ENCODE data around the gene HOXA3. TPM values are rescaled to one million over a fixed set of nuclear protein-coding genes. Genes with fewer than 3 reads are reported as not detected.

Gene HOXA3
- polyA plus RNA-seq, 1 donor (not counting 4 experiments of a cell fraction or from before 2014, with no cell fraction given) = 0.58 TPM

DNA sequence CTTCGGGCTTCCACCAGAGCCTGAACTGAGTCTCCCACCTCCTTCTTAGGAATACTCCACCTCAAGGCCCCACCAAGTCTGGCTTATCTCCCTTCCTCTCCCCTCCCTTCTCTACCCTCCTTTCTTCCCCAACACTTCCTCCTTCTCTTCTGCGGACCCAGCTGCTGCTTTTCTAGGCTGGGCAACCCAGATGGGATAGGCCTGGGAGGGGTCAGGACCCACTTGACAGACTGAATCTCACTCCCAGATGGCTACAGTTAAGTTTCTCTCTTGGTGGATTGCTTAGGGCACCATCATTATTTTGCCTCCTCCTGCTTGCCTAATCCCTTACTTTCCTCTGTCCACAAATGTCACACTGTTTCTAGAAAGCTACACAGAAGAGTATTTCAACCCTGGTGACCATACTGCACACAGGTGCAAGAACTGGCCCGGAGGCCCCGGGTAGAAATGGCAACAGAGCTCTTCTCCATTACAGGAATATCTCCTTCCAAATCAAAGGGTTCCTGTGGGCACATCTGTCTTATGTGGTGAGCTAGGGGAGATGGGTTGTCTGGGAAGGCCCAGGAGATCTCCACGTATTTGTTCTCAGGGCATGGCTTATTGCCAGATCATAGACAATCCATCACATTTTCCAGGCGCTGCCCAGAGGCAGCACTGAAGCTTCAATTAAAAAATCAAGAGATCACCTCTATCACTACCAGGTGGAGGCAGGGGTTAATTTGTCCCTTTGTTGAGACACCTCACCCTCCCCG lies 37.8 kb upstream of the HOXA3 start:
- Histone ChIP-seq H3K36me3 (ENCODE audit: control insufficient read depth in 2 of 2, extremely low read depth in 1 of 2, insufficient read depth in 2 of 2, low read length in 2 of 2) (no peaks in the 10 kb centered on the region), H3K9me3 (ENCODE audit: control insufficient read depth, low read depth, low read length) (no peaks in the 10 kb centered on the region), H3K9ac (ENCODE audit: control insufficient read depth, extremely low read depth, insufficient read depth, low read length) (no peak overlapping the region), H3K27ac (ENCODE audit: control insufficient read depth, insufficient read depth, low read length) (no peak overlapping the region), H4K20me1 (ENCODE audit: control insufficient read depth, extremely low read depth, insufficient read depth, low read length) (no peaks in the 10 kb centered on the region), H3K79me2 (ENCODE audit: control insufficient read depth, insufficient read depth, low read length) (no peaks in the 10 kb centered on the region), H3K27me3 (ENCODE audit: control insufficient read depth, extremely low read depth, insufficient read depth, low read length) (peaks cover 96% of the 10 kb centered on the region), H3K4me2 (ENCODE audit: control insufficient read depth, extremely low read depth, insufficient read depth, low read depth, low read length) (no peak overlapping the region), H2AFZ (ENCODE audit: control insufficient read depth, low read length) (no peak overlapping the region), H3K4me1 (ENCODE audit: control insufficient read depth, extremely low read depth, insufficient read depth, low read length) (peaks cover 6% of the 10 kb centered on the region), H3K4me3 (ENCODE audit: control insufficient read depth in 2 of 3, extremely low read depth in 1 of 3, insufficient read depth in 2 of 3, low read depth in 1 of 3, low read length in 3 of 3) (no peak overlapping the region), H3K9me1 (ENCODE audit: control insufficient read depth, extremely low read depth, insufficient read depth, low read length) (no peaks in the 10 kb centered on the region)
- DNase-seq (ENCODE audit: low read depth, low spot score) (no peak), FAIRE-seq (no peak)
- peak; percentile 19 for TF ChIP-seq EZH2 (IDR thresholded peaks at IDR 0.05; ENCODE audit: low read length)
- no peak for TF ChIP-seq CTCF (optimal IDR thresholded peaks at IDR 0.05 in 1 of 3, IDR thresholded peaks at IDR 0.05 in 1 of 3, conservative IDR thresholded peaks at IDR 0.05 in 1 of 3; ENCODE audit: extremely low read depth in 1 of 3, insufficient read depth in 2 of 3, low read length in 3 of 3)
- dilution Hi-C loops (cut with MboI; ENCODE audit: extremely low pct_ligation_motif_present, low sequenced_read_pairs) = no loop called here

- Histone ChIP-seq H3K9me3 (ENCODE audit: control insufficient read depth, low read depth, low read length) (no peaks in the 10 kb centered on the region), H3K9me1 (ENCODE audit: control insufficient read depth, extremely low read depth, insufficient read depth, low read length) (no peaks in the 10 kb centered on the region), H3K27ac (ENCODE audit: control insufficient read depth, insufficient read depth, low read length) (no peak overlapping the region), H3K4me1 (ENCODE audit: control insufficient read depth, extremely low read depth, insufficient read depth, low read length) (peaks cover 10% of the 10 kb centered on the region), H3K9ac (ENCODE audit: control insufficient read depth, extremely low read depth, insufficient read depth, low read length) (no peak overlapping the region), H4K20me1 (ENCODE audit: control insufficient read depth, extremely low read depth, insufficient read depth, low read length) (no peaks in the 10 kb centered on the region), H3K4me3 (ENCODE audit: control insufficient read depth in 2 of 3, extremely low read depth in 1 of 3, insufficient read depth in 2 of 3, low read depth in 1 of 3, low read length in 3 of 3) (no peak overlapping the region), H3K27me3 (ENCODE audit: control insufficient read depth, extremely low read depth, insufficient read depth, low read length) (peaks cover 96% of the 10 kb centered on the region), H3K4me2 (ENCODE audit: control insufficient read depth, extremely low read depth, insufficient read depth, low read depth, low read length) (no peak overlapping the region), H3K36me3 (ENCODE audit: control insufficient read depth in 2 of 2, extremely low read depth in 1 of 2, insufficient read depth in 2 of 2, low read length in 2 of 2) (no peaks in the 10 kb centered on the region), H2AFZ (ENCODE audit: control insufficient read depth, low read length) (no peak overlapping the region), H3K79me2 (ENCODE audit: control insufficient read depth, insufficient read depth, low read length) (no peaks in the 10 kb centered on the region)
- DNase-seq (ENCODE audit: low read depth, low spot score) = no peak
- dilution Hi-C loops (cut with MboI; ENCODE audit: extremely low pct_ligation_motif_present, low sequenced_read_pairs) = no loop called here
- no peak for FAIRE-seq
- TF ChIP-seq CTCF (optimal IDR thresholded peaks at IDR 0.05 in 1 of 3, IDR thresholded peaks at IDR 0.05 in 1 of 3, conservative IDR thresholded peaks at IDR 0.05 in 1 of 3; ENCODE audit: extremely low read depth in 1 of 3, insufficient read depth in 2 of 3, low read length in 3 of 3) = no peak
Measured at GRCh38 chr7:27189295-27189996, 37.1 kb upstream of the HOXA3 start.

Measured in keratinocyte (primary cell).